ENCODE results near the gene FOXL2NB.

DNA sequence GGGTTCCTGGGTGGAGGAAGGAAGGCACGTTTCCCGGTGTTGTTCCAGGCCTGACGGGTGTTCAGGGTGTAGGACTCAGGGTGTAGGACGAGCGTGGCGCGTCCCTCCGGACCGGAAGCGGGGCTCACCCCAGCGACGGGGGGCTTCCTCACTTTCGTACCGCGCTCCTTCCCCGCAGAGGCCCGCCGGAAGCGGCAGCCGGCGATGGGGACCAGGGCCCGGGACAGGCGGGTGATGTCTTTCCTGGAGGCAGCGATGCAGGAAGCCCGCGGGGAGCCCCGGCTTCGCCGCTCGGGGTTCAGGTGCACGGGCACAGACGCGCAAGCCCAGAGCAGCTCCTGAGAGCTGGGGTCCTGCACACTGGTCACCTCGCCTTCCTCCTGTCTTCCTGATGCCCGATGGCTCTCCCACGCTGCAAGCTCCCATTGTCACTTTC is 13.4 kb downstream of the FOXL2NB start:
- TF ChIP-seq, protein P1, sequence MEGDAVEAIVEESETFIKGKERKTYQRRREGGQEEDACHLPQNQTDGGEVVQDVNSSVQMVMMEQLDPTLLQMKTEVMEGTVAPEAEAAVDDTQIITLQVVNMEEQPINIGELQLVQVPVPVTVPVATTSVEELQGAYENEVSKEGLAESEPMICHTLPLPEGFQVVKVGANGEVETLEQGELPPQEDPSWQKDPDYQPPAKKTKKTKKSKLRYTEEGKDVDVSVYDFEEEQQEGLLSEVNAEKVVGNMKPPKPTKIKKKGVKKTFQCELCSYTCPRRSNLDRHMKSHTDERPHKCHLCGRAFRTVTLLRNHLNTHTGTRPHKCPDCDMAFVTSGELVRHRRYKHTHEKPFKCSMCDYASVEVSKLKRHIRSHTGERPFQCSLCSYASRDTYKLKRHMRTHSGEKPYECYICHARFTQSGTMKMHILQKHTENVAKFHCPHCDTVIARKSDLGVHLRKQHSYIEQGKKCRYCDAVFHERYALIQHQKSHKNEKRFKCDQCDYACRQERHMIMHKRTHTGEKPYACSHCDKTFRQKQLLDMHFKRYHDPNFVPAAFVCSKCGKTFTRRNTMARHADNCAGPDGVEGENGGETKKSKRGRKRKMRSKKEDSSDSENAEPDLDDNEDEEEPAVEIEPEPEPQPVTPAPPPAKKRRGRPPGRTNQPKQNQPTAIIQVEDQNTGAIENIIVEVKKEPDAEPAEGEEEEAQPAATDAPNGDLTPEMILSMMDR (IDR thresholded peaks at IDR 0.05): no peak
- TF ChIP-seq POLR2A (IDR thresholded peaks at IDR 0.05): no peak

Measured in adrenal gland (tissue), 5 donors.